ENCODE results near the gene GPX4. TPM values are rescaled to one million over a fixed set of nuclear protein-coding genes. Genes with fewer than 3 reads are reported as not detected.

Gene GPX4
- total and polyA plus RNA-seq, 9 of the 15 experiments (the other 6 are each of a cell fraction or from before 2014, with no cell fraction given): 61.4 to 661 (median 349) TPM

DNA sequence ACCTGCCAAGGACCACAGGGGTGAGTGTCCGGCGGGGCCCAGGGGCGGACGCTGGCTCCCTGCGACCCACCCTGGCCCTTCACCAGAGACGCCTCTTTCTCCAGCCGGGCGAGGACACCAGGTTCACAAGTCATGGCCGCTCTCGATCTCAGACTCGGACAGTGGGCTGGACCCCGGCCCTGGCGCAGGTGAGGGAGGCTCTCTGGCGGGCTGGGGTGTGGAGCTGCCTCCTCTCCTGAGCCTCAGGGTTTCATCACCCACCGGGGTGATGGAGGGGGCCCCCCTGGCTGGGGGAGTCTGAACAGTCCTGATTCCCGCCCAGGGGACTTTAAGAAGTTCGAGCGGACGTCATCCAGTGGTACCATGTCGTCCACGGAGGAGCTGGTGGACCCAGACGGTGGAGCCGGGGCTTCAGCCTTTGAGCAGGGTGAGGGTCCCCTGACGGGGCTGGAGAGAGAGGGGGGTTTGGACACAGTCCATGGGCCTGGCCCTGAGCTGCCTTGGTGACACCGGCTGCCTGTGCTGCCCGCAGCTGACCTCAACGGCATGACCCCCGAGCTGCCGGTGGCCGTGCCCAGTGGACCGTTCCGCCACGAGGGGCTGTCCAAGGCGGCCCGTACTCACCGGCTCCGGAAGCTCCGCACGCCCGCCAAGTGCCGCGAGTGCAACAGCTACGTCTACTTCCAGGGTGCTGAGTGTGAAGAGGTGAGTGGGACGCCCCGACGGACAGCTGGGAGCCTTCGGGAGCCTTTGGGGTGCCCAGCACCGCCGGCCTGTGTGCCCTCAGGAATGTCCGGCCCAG, 23.2 kb upstream of the GPX4 start:
- H3K9ac ChIP-seq (ENCODE audit: insufficient read depth in 1 of 2, low read depth in 2 of 2, low read length in 2 of 2): 0 out of 4 replicates have a peak overlapping the region, but pooled peaks of 1 of the 2 experiments have one; percentile 66
- ATAC-seq: no peak
- TF ChIP-seq PTRF (tag; IDR thresholded peaks at IDR 0.05): no peak
- TF ChIP-seq, protein P1, sequence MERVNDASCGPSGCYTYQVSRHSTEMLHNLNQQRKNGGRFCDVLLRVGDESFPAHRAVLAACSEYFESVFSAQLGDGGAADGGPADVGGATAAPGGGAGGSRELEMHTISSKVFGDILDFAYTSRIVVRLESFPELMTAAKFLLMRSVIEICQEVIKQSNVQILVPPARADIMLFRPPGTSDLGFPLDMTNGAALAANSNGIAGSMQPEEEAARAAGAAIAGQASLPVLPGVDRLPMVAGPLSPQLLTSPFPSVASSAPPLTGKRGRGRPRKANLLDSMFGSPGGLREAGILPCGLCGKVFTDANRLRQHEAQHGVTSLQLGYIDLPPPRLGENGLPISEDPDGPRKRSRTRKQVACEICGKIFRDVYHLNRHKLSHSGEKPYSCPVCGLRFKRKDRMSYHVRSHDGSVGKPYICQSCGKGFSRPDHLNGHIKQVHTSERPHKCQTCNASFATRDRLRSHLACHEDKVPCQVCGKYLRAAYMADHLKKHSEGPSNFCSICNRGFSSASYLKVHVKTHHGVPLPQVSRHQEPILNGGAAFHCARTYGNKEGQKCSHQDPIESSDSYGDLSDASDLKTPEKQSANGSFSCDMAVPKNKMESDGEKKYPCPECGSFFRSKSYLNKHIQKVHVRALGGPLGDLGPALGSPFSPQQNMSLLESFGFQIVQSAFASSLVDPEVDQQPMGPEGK (CRISPR knock-in tag; IDR thresholded peaks at IDR 0.05; ENCODE audit: borderline replicate concordance): no peak
- TF ChIP-seq NEUROD1 (IDR thresholded peaks at IDR 0.05; ENCODE audit: borderline replicate concordance, low read depth, low read length, partially characterized antibody): no peak
- no peak for TF ChIP-seq NR1H2 (CRISPR knock-in tag; IDR thresholded peaks at IDR 0.05)
- TF ChIP-seq SIN3B (IDR thresholded peaks at IDR 0.05; ENCODE audit: low read depth): no peak
- TF ChIP-seq RBM14 (IDR thresholded peaks at IDR 0.05; ENCODE audit: borderline replicate concordance, insufficient read depth, low read depth, low read length): 0 out of 2 replicates have a peak, but pooled peaks have one; percentile 61
- TF ChIP-seq, protein P2, sequence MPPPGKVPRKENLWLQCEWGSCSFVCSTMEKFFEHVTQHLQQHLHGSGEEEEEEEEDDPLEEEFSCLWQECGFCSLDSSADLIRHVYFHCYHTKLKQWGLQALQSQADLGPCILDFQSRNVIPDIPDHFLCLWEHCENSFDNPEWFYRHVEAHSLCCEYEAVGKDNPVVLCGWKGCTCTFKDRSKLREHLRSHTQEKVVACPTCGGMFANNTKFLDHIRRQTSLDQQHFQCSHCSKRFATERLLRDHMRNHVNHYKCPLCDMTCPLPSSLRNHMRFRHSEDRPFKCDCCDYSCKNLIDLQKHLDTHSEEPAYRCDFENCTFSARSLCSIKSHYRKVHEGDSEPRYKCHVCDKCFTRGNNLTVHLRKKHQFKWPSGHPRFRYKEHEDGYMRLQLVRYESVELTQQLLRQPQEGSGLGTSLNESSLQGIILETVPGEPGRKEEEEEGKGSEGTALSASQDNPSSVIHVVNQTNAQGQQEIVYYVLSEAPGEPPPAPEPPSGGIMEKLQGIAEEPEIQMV (tag; conservative IDR thresholded peaks at IDR 0.05; ENCODE audit: low read depth): no peak
- TF ChIP-seq, protein P3, sequence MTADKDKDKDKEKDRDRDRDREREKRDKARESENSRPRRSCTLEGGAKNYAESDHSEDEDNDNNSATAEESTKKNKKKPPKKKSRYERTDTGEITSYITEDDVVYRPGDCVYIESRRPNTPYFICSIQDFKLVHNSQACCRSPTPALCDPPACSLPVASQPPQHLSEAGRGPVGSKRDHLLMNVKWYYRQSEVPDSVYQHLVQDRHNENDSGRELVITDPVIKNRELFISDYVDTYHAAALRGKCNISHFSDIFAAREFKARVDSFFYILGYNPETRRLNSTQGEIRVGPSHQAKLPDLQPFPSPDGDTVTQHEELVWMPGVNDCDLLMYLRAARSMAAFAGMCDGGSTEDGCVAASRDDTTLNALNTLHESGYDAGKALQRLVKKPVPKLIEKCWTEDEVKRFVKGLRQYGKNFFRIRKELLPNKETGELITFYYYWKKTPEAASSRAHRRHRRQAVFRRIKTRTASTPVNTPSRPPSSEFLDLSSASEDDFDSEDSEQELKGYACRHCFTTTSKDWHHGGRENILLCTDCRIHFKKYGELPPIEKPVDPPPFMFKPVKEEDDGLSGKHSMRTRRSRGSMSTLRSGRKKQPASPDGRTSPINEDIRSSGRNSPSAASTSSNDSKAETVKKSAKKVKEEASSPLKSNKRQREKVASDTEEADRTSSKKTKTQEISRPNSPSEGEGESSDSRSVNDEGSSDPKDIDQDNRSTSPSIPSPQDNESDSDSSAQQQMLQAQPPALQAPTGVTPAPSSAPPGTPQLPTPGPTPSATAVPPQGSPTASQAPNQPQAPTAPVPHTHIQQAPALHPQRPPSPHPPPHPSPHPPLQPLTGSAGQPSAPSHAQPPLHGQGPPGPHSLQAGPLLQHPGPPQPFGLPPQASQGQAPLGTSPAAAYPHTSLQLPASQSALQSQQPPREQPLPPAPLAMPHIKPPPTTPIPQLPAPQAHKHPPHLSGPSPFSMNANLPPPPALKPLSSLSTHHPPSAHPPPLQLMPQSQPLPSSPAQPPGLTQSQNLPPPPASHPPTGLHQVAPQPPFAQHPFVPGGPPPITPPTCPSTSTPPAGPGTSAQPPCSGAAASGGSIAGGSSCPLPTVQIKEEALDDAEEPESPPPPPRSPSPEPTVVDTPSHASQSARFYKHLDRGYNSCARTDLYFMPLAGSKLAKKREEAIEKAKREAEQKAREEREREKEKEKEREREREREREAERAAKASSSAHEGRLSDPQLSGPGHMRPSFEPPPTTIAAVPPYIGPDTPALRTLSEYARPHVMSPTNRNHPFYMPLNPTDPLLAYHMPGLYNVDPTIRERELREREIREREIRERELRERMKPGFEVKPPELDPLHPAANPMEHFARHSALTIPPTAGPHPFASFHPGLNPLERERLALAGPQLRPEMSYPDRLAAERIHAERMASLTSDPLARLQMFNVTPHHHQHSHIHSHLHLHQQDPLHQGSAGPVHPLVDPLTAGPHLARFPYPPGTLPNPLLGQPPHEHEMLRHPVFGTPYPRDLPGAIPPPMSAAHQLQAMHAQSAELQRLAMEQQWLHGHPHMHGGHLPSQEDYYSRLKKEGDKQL (CRISPR knock-in tag; IDR thresholded peaks at IDR 0.05; ENCODE audit: borderline replicate concordance): no peak
- peak; percentile 4 for TF ChIP-seq PCBP1 (IDR thresholded peaks at IDR 0.05; ENCODE audit: low read depth, low read length, poor library complexity, severe bottlenecking)

More for the DNA sequence above, 23.2 kb upstream of the GPX4 start:
- no TSS peak for BruUV-seq (replicated peaks)
- Histone ChIP-seq H3K9me1 (ENCODE audit: control insufficient read depth, insufficient read depth, low read length) (peaks cover 3% of the 10 kb centered on the region), H3K9me3 (replicated peaks; ENCODE audit: control insufficient read depth, insufficient read depth, low read depth, low read length) (no peaks in the 10 kb centered on the region), H2AFZ (ENCODE audit: low read depth, low read length) (no peak overlapping the region), H4K20me1 (replicated peaks; ENCODE audit: control insufficient read depth, insufficient read depth, low read length) (no peaks in the 10 kb centered on the region), H3K27ac (ENCODE audit: extremely low read depth, low read depth, low read length) (no peak overlapping the region), H3K4me1 (replicated peaks in 1 of 2; ENCODE audit: control insufficient read depth in 2 of 2, insufficient read depth in 2 of 2, low read length in 2 of 2) (peaks cover 12 to 71% of the 10 kb centered on the region in 2 experiments), H3K4me2 (ENCODE audit: insufficient read depth, low read length) (no peak overlapping the region), H3K36me3 (ENCODE audit: control insufficient read depth, insufficient read depth, low read length) (peaks cover 15% of the 10 kb centered on the region; the same call in 2 of the 3 replicates), H3K79me2 (ENCODE audit: control insufficient read depth, insufficient read depth, low read length) (no peaks in the 10 kb centered on the region), H3K4me3 (no peak overlapping the region), H3K27me3 (ENCODE audit: control insufficient read depth in 2 of 2, insufficient read depth in 2 of 2, low read length in 2 of 2) (no peaks in the 10 kb centered on the region)
- DNase-seq (ENCODE audit: extremely low read depth in 1 of 4, low spot score in 3 of 4) (no peak), FAIRE-seq (no peak)
- ChIA-PET CTCF (ENCODE audit: low intra/inter-chr PET ratio) (no interaction called here), POLR2A (interaction anchor here (0.6 to 1.9 kb wide), 7 partner anchors 8 to 236 kb away, joined by 3 to 6 read pairs (median 4); partner anchors contain the start of genes ARHGAP45 and CIRBP)
- intact Hi-C loops (cut with micrococcal nuclease): loop anchor here (5.0 kb wide), 1 partner anchor 38 kb away; the partner anchor contains the start of gene ABCA7
- in situ Hi-C loops (cut with MboI): no loop called here
- 92% methylated on average over 31 of the region's 50 CpGs for WGBS (ENCODE audit: insufficient coverage, low coverage, missing lambda C conversion rate)
